HepG2 (cell line): Measurements from ENCODE around the gene RABGAP1. TPM values are rescaled to one million over a fixed set of nuclear protein-coding genes. Genes with fewer than 3 reads are reported as not detected.

Experiments used
- ATAC-seq: fragments of 200-7000 bp; cut with Tn5 transposase; 3 replicates; pipeline ENCODE4 v1.9.1; 2020; ENCODE audit warnings: mild to moderate bottlenecking, moderate library complexity
- BruUV-seq: library from RNA; stranded (reverse); fragments of 400-500 nt; replicated peaks from 2 replicates; lab custom pipeline; 2021; lab: Mats Ljungman, UMichigan
- CTCF ChIA-PET: fragments of 300-600 bp; formaldehyde crosslinking; extraction: SDS; loops from one replicate; lab custom pipeline; 2021; ENCODE audit warnings: low total read pairs, inconsistent platforms, low intra/inter-chr PET ratio; lab: Yijun Ruan, JAX
- POLR2A ChIA-PET: fragments of 350-600 bp; sonication (Branson Sonifier 250); formaldehyde crosslinking; loops from one replicate; lab custom pipeline; 2020; ENCODE audit warnings: antibody characterized with exemption, inconsistent platforms; lab: Yijun Ruan, JAX
- DNase-seq: peaks from one replicate; pipeline ENCODE4 v3.0.0-alpha.2; 2015; ENCODE audit warnings: low spot score
- FAIRE-seq: peaks from 3 replicates; lab custom pipeline; 2011; peaks lifted over from hg19 to GRCh38; lab: Jason Lieb, UNC
- H2AFZ ChIP-seq: one replicate; pipeline ENCODE4 v1.6.1; 2011; ENCODE audit warnings: low read length, inconsistent platforms
- H3K27ac ChIP-seq: fragments of 300-600 bp; 3 replicates; pipeline ENCODE4 v1.8.0; 2011; ENCODE audit warnings: mixed run types, mild to moderate bottlenecking, mixed read lengths, low read length, inconsistent platforms; ENCODE audit not compliant: insufficient read depth; ENCODE audit errors: extremely low read length
- H3K27me3 ChIP-seq, 2 experiments: fragments of 200-600 bp in 1 of 2; 2 replicates in 1 of 2; 3 replicates in 1 of 2; pipeline versions ENCODE4 v1.6.0 to v1.8.0; 2011; ENCODE audit warnings: low read length in 2 of 2, mild to moderate bottlenecking in 2 of 2, moderate library complexity in 2 of 2, inconsistent platforms in 1 of 2; ENCODE audit not compliant: insufficient read depth in 2 of 2, control insufficient read depth in 1 of 2
- H3K36me3 ChIP-seq, 2 experiments: fragments of 200-600 bp in 1 of 2; replicated peaks in 1 of 2; 2 replicates in 1 of 2; 3 replicates in 1 of 2; pipeline versions ENCODE4 v1.5.1 to v1.8.0; 2011; ENCODE audit warnings: low read length in 2 of 2, inconsistent platforms in 1 of 2; ENCODE audit not compliant: insufficient read depth in 2 of 2, control insufficient read depth in 1 of 2
- H3K4me1 ChIP-seq: 2 replicates; pipeline ENCODE4 v1.5.1; 2012; ENCODE audit warnings: low read length, inconsistent platforms; ENCODE audit not compliant: insufficient read depth
- H3K4me2 ChIP-seq: 2 replicates; pipeline ENCODE4 v1.6.0; 2011; ENCODE audit warnings: low read depth, low read length, inconsistent platforms
- H3K4me3 ChIP-seq, 3 experiments: fragments of 200-600 bp in 1 of 3; sonication (generic), shearing (Covaris generic) in 1 of 3; replicated peaks in 1 of 3; 2 replicates each; pipeline ENCODE4 v1.5.1; 2011 to 2016; ENCODE audit warnings: low read length in 3 of 3, inconsistent platforms in 2 of 3, low read depth in 2 of 3, mild to moderate bottlenecking in 2 of 3, control low read depth in 1 of 3, mixed read lengths in 1 of 3; ENCODE audit not compliant: insufficient read depth in 1 of 3
- H3K79me2 ChIP-seq: one replicate; pipeline ENCODE4 v1.6.1; 2011; ENCODE audit warnings: low read length, inconsistent platforms; ENCODE audit not compliant: insufficient read depth
- H3K9ac ChIP-seq: 2 replicates; pipeline ENCODE4 v1.6.0; 2011; ENCODE audit warnings: mild to moderate bottlenecking, low read depth, low read length, inconsistent platforms; ENCODE audit not compliant: insufficient read depth
- H3K9me3 ChIP-seq: 2 replicates; pipeline ENCODE4 v1.5.1; 2012; ENCODE audit warnings: mild to moderate bottlenecking, low read length
- H4K20me1 ChIP-seq: 2 replicates; pipeline ENCODE4 v1.6.0; 2011; ENCODE audit warnings: inconsistent platforms, mild to moderate bottlenecking, low read length, moderate library complexity; ENCODE audit not compliant: insufficient read depth
- ARNT ChIP-seq: fragments of 450-650 bp; IDR thresholded peaks from 2 replicates; pipeline ENCODE4 v1.6.1; 2017
- CCDC6 ChIP-seq: sonication (generic); formaldehyde crosslinking; IDR thresholded peaks from 2 replicates; pipeline ENCODE4 v1.8.1; 2022; ENCODE audit warnings: mild to moderate bottlenecking, missing genetic modification reagents, moderate library complexity
- DNMT3B ChIP-seq: conservative IDR thresholded peaks from 2 replicates; pipeline ENCODE4 v1.6.1; 2016; ENCODE audit warnings: missing biosample characterization, control low read depth
- GLI4 ChIP-seq: sonication (generic); formaldehyde crosslinking; IDR thresholded peaks from 2 replicates; pipeline ENCODE4 v1.5.1; 2020; ENCODE audit warnings: missing genetic modification reagents, mild to moderate bottlenecking, moderate library complexity, borderline replicate concordance
- KAT8 ChIP-seq: IDR thresholded peaks from 2 replicates; pipeline ENCODE4 v1.6.1; 2016; ENCODE audit warnings: missing genetic modification reagents, missing compliant biosample characterization
- MED1 ChIP-seq: sonication (generic); formaldehyde crosslinking; IDR thresholded peaks from 2 replicates; pipeline ENCODE4 v1.4.0; 2020; ENCODE audit warnings: missing genetic modification reagents
- NFKBIZ ChIP-seq: IDR thresholded peaks from 2 replicates; pipeline ENCODE4 v1.6.1; 2018; ENCODE audit warnings: missing genetic modification reagents, missing compliant biosample characterization
- RERE ChIP-seq: IDR thresholded peaks from 2 replicates; pipeline ENCODE4 v1.6.1; 2016; ENCODE audit warnings: low read depth, missing genetic modification reagents, missing compliant biosample characterization
- SAFB2 ChIP-seq: sonication (generic); formaldehyde crosslinking; IDR thresholded peaks from 2 replicates; pipeline ENCODE4 v1.5.1; 2020; ENCODE audit warnings: missing genetic modification reagents, low read depth, mild to moderate bottlenecking, borderline replicate concordance
- SRSF9 ChIP-seq: fragments of 200-400 bp; formaldehyde crosslinking; IDR thresholded peaks from 2 replicates; pipeline ENCODE4 v1.6.1; 2018; ENCODE audit warnings: borderline replicate concordance, mild to moderate bottlenecking, low read depth, low read length; ENCODE audit not compliant: insufficient read depth, poor library complexity, severe bottlenecking
- TFDP1 ChIP-seq: IDR thresholded peaks from 2 replicates; pipeline ENCODE4 v1.6.1; 2016; ENCODE audit warnings: missing compliant biosample characterization, missing genetic modification reagents, borderline replicate concordance
- ZBTB1 ChIP-seq: sonication (generic); formaldehyde crosslinking; IDR thresholded peaks from 2 replicates; pipeline ENCODE4 v1.4.0; 2020; ENCODE audit warnings: missing genetic modification reagents, borderline replicate concordance
- ZNF101 ChIP-seq: sonication (generic); formaldehyde crosslinking; IDR thresholded peaks from 2 replicates; pipeline ENCODE4 v1.4.0; 2020; ENCODE audit warnings: mild to moderate bottlenecking, low read depth, missing genetic modification reagents, borderline replicate concordance
- ZNF230 ChIP-seq: sonication (generic); formaldehyde crosslinking; IDR thresholded peaks from 2 replicates; pipeline ENCODE4 v1.4.0; 2020; ENCODE audit warnings: mild to moderate bottlenecking, missing genetic modification reagents
- ZNF3 ChIP-seq: IDR thresholded peaks from 2 replicates; pipeline ENCODE4 v1.7.0; 2017; ENCODE audit warnings: inconsistent platforms
- ZNF790 ChIP-seq: sonication (generic); formaldehyde crosslinking; IDR thresholded peaks from 2 replicates; pipeline ENCODE4 v1.8.0; 2022; ENCODE audit warnings: missing genetic modification reagents, mild to moderate bottlenecking, borderline replicate concordance
- ZNF83 ChIP-seq: sonication (generic); formaldehyde crosslinking; IDR thresholded peaks from 2 replicates; pipeline ENCODE4 v1.4.0; 2020; ENCODE audit warnings: missing genetic modification reagents, mild to moderate bottlenecking, borderline replicate concordance
- ZNF841 ChIP-seq: sonication (generic); formaldehyde crosslinking; IDR thresholded peaks from 2 replicates; pipeline ENCODE4 v1.8.1; 2023; ENCODE audit warnings: missing genetic modification reagents, borderline replicate concordance
- WGBS: methylation state at CpG from one replicate; pipeline ENCODE4 v1.1.6; 2017; ENCODE audit warnings: low lambda C conversion rate; 5-methylcytosine and 5-hydroxymethylcytosine counted together
- in situ Hi-C: cut with HindIII; loops from 2 replicates; pipeline ENCODE4 v1.10.0; 2017; ENCODE audit warnings: low pct_unique_long_range_greater_than_20kb; ENCODE audit not compliant: extremely low pct_ligation_motif_present
- intact Hi-C: fragments of 100-400 bp; cut with micrococcal nuclease; formaldehyde crosslinking; loops from one replicate; pipeline ENCODE4 v1.10.0; 2022; ENCODE audit not compliant: unreplicated experiment
- polyA plus RNA-seq, 8 experiments: library from polyadenylated mRNA; depleted of rRNA in 3 of 8; stranded (reverse) in 7 of 8; unstranded in 1 of 8; fragments of >200 nt; fragmentation: Illumina TruSeq in 4 of 8; extraction: Trizol in 4 of 8; gene quantifications; 2 replicates each; pipeline versions ENCODE4 v1.2.1 to v1.2.3, GENCODE V29; 2011 to 2016; ENCODE audit warnings: low read depth in 4 of 8, missing spikeins in 1 of 8, mixed read lengths in 1 of 8; ENCODE audit not compliant: insufficient read depth in 1 of 8
- total RNA-seq, 5 experiments: library from RNA; depleted of rRNA; stranded (reverse); fragments of >200 nt; fragmentation: Illumina TruSeq; extraction: Trizol; gene quantifications; 2 replicates each; pipeline ENCODE4 v1.2.3, GENCODE V29; 2016; ENCODE audit warnings: low read depth in 1 of 5
- TF ChIP-seq, protein P1 (sequence below): IDR thresholded peaks from 2 replicates; pipeline ENCODE4 v1.6.1; 2016; ENCODE audit warnings: missing compliant biosample characterization, missing genetic modification reagents, borderline replicate concordance

RABGAP1 gene
- total and polyA plus RNA-seq, 2 of the 13 experiments (the other 11 are each of a cell fraction or from before 2014, with no cell fraction given), result 19.1 to 19.3 TPM

- ChIA-PET CTCF (no interaction called here), POLR2A (no interaction called here)
- Histone ChIP-seq H3K9me3 (no peaks in the 10 kb centered on the region), H3K79me2 (no peaks in the 10 kb centered on the region), H3K36me3 (peaks cover 8 to 38% of the 10 kb centered on the region in 2 experiments; a peak in 4 of 5 replicates), H3K27me3 (no peaks in the 10 kb centered on the region), H3K4me1 (peaks cover 40% of the 10 kb centered on the region), H3K4me2 (no peak overlapping the region), H3K9ac (no peak overlapping the region), H3K4me3 (no peak overlapping the region), H3K27ac (no peak overlapping the region), H4K20me1 (no peaks in the 10 kb centered on the region), H2AFZ (no peak overlapping the region)
- FAIRE-seq (no peak), DNase-seq (no peak), ATAC-seq (no peak)
- intact Hi-C loops (loop anchor here (10.0 kb wide), 1 partner anchor 241 kb away; no protein-coding TSS in a partner anchor), in situ Hi-C loops (loop anchor here (5.0 kb wide), 2 partner anchors 144 to 269 kb away; no protein-coding TSS in a partner anchor)
- BruUV-seq, result no TSS peak
- 75% methylated on average over 6 of the region's 6 CpGs for WGBS
- TF ChIP-seq, protein P1, sequence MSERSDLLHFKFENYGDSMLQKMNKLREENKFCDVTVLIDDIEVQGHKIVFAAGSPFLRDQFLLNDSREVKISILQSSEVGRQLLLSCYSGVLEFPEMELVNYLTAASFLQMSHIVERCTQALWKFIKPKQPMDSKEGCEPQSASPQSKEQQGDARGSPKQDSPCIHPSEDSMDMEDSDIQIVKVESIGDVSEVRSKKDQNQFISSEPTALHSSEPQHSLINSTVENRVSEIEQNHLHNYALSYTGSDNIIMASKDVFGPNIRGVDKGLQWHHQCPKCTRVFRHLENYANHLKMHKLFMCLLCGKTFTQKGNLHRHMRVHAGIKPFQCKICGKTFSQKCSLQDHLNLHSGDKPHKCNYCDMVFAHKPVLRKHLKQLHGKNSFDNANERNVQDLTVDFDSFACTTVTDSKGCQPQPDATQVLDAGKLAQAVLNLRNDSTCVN (CRISPR knock-in tag), result no peak
- no peak for TF ChIP-seq GLI4 (CRISPR knock-in tag)
- TF ChIP-seq NFKBIZ (CRISPR knock-in tag), result no peak
- no peak for TF ChIP-seq CCDC6 (CRISPR knock-in tag)
- no peak for TF ChIP-seq RERE
- no peak for TF ChIP-seq KAT8 (CRISPR knock-in tag)
- TF ChIP-seq MED1, result no peak
- no peak for TF ChIP-seq ZNF3 (CRISPR knock-in tag)
- TF ChIP-seq SAFB2 (CRISPR knock-in tag), result no peak
- no peak for TF ChIP-seq ZNF230 (CRISPR knock-in tag)
- no peak for TF ChIP-seq SRSF9
- TF ChIP-seq ZNF101 (CRISPR knock-in tag), result no peak
- no peak for TF ChIP-seq TFDP1
- TF ChIP-seq DNMT3B (CRISPR knock-in tag), result no peak
- TF ChIP-seq ZNF83 (CRISPR knock-in tag), result no peak
- TF ChIP-seq ZBTB1, result no peak
- TF ChIP-seq ZNF841 (CRISPR knock-in tag), result no peak
- TF ChIP-seq ARNT, result no peak
- no peak for TF ChIP-seq ZNF790 (CRISPR knock-in tag)
These were observed 142.9 kb downstream of the RABGAP1 start for GRCh38 chr9:123083680-123084079.
